OCI-LY7 (cell line): ENCODE results near the gene XPO1.

ENCODE experiments used
- EZH2phosphoT487 ChIP-seq: fragments of 200-600 bp; sonication (generic); IDR thresholded peaks from 2 replicates; pipeline ENCODE4 v1.6.1; 2018; ENCODE audit warnings: low read depth, borderline replicate concordance, mild to moderate bottlenecking, mixed run types, antibody characterized with exemption, low read length, moderate library complexity, mixed read lengths
- TF ChIP-seq, protein P1 (sequence below): fragments of 200-600 bp; sonication (generic); conservative IDR thresholded peaks from 2 replicates; pipeline ENCODE4 v1.5.1; 2014; ENCODE audit warnings: mild to moderate bottlenecking, antibody characterized with exemption, low read length, moderate library complexity, mixed read lengths

DNA sequence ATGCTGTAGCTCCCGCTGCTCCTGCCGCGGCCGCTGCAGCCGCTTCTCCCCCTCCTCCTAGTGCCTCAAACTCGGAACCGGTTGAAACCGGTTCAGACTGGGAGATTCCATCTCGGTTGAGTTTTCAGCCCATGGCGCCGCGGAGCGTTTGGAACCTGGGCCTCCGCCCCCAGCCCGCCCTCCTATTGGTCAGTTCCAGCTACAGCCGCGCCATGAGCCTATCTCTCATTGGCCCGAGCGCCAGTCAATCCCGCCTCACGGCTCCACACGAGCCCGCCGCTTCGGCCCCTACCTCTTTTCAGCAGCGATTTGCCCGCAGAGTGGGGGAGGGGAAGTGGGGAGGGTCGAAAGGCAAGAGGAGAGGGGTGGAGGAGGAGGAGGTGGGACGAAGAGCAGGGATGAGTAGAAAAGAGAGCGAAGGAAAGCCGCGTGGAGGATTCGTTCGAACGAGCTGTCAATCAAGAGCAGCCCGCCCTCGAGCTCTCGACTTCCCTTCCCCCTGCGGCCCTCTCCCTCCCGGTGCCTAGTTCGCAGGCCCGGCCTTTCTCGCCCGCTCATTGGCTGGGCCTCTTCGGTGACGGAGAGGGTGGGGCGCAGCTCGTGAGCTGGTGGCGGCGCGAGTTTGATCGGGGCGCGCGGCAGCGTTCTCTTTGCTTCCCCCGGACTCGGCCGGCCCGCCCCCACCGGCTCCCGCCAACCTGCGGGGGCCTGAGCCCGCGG, at the start of gene XPO1:
- TF ChIP-seq, protein P1, sequence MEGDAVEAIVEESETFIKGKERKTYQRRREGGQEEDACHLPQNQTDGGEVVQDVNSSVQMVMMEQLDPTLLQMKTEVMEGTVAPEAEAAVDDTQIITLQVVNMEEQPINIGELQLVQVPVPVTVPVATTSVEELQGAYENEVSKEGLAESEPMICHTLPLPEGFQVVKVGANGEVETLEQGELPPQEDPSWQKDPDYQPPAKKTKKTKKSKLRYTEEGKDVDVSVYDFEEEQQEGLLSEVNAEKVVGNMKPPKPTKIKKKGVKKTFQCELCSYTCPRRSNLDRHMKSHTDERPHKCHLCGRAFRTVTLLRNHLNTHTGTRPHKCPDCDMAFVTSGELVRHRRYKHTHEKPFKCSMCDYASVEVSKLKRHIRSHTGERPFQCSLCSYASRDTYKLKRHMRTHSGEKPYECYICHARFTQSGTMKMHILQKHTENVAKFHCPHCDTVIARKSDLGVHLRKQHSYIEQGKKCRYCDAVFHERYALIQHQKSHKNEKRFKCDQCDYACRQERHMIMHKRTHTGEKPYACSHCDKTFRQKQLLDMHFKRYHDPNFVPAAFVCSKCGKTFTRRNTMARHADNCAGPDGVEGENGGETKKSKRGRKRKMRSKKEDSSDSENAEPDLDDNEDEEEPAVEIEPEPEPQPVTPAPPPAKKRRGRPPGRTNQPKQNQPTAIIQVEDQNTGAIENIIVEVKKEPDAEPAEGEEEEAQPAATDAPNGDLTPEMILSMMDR: no peak
- TF ChIP-seq EZH2phosphoT487: no peak
